Measurements from ENCODE around the gene PRKCZ.

Gene PRKCZ

DNA sequence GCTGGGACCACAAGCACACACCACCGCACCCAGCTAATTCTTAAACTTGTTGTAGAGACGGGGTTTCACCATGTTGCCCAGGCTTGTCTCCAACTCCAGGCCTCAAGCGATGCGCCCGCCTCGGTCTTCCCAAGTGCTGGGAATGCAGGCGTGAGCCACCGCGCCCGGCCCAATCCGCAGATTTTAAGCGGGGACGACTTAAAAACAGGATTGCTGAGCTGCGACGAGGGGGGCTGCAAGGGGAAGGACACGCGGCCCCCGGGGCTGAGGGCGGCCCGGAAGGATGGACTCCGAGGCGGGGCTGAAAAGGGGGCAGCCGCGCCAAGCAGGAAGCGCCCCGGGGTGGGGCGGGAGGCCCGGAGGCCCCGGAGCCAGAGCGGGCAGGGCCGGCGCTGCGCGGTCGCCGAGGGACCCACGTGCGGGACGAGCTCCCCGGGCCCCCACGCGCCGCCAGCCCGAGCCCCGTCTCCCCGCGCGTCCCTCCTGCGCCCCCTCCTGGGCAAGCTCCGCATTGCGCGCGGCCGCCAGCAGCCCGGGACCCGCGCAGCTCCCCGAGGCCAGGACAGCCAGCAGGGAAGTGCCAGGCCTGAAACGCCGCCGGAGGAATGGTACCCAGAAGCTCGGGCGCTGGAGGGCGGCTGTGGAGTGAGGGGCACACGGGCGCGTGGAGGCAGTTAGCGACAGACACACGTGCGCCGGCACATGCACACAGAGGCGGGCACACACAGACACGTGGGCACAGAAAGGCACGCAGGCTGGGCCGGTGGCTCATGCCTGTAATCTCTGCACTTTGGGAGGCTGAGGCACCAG lies 5.5 kb upstream of the PRKCZ start:
- DNase-seq (ENCODE audit: low read depth, low spot score): no peak
- H3K27ac ChIP-seq: no peak overlapping the region

DNA sequence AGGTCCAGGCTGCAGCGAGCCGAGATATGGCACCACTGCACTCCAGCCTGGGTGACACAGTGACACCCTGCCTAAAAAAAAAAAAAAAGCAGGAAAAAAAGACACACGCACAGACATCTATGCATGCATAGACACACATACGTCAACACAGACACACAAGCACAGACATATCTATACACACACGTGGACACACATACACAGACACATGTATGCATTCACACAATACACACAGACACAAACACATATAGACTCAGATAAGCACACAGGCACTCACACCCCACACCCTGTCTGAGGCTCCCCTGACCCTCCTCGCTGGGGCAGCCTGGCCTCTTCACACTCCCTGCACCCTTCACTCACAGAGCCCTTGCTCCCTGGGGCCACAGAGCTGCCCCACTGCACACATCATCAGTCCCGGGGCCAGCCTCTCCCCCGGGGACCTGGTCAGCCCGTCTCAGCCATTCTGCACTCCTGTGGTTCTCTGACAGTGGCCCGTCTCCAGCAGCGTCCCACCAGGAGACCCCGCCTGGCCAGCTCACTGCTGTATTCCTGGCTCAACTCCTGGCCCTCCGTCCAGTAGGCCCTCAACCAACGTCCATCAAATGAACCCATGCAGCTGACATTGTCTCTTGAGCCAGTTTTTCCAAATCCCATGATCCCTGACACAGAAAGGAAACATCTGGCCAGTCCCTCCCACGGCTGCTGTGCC lies 4.6 kb upstream of the PRKCZ start:
- no peak overlapping the region for H3K27ac ChIP-seq
- DNase-seq (ENCODE audit: low read depth, low spot score): no peak

DNA sequence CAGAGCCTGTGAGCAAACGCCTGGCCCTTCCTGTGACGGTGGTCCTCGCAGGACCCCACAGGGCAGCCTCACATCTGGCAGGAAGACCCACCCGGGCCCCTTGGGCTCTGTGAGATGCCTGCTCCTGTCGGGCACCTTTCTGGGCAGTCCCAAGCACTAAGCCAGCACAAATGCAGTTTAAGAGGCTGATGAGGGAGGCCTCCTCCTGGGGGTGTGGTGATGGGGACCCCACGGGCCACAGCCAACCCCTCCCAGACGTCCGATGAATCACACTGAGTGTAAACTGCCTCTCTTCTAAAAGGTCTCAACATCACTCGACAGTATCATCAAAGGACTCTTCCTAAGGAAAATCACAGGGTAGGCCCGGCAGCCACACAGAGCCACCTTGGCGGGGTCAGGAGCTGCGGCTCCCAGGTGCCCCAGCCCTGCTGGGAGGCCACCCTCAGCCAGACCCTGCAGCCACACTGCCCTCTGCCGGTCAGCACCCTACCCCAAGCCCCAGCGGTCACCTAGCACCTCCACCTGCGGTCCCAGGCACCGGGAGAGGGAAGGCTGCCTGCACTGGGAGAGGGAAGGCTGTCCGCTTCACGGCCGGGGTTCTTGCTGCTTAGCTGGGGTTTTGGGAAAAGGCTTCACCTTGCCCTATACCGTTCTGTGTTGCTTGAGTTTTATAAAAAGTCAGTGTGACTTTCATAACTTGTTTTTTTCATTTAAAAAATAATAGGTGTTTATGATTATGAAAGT lies 3.9 kb upstream of the PRKCZ start:
- no peak overlapping the region for H3K27ac ChIP-seq
- DNase-seq (ENCODE audit: low read depth, low spot score): no peak

DNA sequence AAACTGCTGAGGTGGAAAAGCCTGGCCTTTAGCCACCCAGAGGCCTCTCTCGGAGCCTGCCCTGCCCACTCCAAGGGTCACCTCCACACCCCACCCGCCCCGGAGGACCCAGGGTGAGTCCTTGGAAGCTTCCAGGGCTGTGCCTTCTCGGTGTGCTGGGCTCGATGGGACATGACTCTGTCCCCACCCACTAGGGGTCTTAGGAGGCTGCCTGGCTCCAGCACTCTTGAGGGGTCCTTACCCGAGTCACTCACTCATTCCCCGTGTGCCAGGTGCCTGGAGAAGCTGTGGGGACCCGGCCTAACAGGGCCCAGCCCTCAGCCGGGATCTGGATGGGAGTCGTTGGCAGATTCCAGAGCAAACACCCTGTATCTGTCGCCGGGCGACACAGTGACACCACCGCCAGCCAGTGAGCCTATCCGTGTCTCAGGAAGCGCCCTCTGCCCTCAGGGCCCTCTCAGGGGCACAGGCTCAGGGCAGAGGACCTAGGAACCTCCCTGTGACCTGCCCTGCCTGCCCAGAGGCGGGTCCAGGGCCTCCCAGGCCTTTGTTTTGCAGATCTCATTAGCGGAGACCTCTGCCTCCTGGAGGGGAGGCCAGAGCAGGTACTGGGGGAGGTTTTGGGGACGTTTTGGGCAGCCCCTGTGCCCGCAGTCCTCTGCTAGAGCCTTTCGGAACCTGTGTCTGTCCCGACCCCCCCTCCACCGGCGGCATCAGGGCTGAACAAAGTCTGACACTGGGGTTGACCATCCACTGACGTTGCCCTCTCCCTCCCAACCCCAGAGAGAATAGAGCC lies 3.1 kb upstream of the PRKCZ start:
- no peak for DNase-seq (ENCODE audit: low read depth, low spot score)
- H3K27ac ChIP-seq: no peak overlapping the region

DNA sequence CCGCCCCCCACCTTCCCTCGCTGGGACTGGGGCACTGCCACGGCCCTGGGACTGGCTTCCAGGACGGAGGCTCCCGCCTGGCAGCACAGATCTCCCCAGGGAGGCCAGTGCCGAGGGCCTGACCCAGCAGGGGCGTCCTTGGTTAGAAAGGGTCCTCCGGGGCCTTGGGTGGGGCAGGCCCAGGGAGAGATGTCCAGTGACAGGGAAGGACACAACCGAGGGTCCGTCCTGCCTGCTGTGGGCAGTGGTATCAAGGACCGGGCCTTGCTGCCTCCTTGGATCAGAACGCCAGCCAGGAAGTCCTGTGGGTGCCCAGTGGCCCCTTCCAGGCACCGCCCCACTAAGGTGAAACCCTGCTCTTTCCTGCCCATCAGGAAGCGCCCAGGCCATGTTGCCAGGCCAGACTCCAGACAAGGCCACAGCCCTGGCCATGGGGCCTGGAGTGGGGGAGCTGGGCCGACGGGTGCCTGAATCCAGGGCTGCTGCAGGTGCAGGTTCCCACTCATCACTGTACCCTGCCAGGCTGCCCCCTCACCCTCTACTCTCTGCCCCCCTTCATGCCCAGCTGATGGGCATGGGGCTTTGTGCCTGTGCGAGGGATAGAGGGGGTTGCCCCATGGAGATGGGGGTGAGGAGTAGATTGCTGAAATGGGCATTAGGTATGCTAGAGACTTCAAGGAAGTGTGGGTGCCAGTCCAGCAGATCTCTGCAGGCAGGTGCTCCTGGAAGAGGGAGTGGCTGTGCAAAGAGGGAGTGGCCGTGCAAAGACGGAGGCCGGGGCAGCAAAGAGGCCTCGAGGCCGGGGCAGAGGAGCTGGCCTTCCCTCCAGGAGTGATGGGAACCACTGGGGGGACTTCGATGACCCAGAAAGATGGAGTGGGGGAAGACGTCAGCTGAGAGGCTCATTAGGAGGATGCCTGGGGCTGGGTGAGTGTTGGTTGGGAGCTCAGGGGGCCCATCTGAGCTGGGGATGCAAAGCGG lies 2.2 kb upstream of the PRKCZ start:
- H3K27ac ChIP-seq: no peak overlapping the region
- no peak for DNase-seq (ENCODE audit: low read depth, low spot score)

DNA sequence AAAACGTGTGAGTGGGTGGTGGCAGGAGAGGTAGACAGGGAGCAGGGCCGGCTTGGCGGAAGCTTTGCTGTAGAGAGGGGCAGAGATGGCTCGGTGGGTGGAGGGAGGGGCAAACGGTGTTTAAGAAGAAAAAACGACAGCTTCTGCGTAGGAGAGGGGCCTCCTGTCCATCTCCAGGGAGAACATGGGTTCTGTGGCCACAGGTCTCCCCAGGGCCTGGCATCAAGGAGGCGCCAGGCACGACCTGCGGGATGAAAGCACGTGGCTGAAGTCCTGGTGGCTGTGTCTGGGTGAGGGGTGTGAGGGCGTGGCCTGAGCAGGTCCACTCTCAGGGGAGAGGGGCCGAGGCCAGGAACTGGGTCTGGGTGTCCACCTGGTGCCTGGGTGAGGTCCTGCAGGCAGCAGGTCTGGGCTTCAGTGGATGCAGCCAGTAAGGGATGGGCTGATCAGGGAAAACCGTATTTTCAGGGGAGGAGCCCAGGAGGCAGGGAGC lies 940 bp upstream of the PRKCZ start:
- H3K27ac ChIP-seq: no peak overlapping the region
- no peak for DNase-seq (ENCODE audit: low read depth, low spot score)

DNA sequence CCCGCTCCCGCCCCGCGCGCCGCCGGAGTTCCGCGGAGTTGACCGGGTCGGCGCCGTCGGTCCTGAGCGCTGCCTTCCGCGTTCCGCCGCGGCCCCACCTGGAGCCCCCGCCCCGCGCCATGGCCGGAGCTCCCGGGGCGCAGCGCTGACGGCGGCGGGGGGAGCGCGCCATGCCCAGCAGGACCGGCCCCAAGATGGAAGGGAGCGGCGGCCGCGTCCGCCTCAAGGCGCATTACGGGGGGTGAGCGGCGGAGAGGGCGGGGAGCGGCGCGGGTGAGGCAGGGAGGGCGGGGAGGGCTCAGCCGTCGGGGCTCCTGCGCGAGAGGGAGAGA lies 216 bp downstream of the PRKCZ start:
- DNase-seq (ENCODE audit: low read depth, low spot score): no peak

DNA sequence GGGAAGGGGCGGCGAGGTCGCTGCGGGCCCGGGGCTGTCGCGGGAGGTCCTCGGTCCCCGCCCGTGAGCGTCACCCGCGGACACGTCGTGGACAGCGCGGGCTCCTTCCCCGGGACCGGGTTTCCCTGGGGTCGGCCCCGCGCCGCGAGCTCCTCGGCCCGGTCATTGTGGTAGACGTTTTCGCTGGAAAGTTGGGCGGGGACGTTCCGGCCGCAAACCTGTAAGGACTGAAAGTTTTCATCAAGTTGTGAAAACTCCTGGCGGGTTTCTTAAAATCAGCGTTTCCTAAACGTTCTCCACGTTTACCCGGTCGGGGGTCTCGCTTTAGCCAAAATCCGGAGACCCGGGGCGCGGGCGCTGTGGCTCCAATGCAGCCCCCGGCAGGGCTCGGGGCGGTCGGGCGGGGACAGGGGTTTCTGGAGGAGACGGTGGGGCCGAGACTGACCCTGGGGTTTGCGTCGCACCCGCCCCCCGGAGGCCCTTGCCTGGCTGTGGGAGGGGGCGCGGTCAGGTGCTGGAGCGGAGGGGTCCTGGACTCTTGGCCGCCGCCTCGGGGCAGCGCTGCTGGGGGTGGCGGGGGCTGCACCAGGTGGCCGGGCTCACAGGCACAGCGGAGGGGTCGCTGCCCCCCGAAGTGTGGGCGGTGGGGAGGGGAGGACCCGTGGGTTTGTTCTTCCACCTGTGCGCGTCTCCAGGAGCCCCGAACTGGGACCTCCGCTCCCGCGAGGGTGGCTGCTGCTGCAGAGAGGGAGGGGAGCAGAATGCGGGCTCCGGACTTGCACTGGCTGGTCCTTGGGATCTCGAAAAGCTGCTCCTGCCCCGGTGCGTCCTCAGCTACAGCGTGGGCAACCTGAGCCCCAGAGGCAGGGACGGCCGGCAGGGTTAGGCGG lies 827 bp downstream of the PRKCZ start:
- peak overlapping the region; percentile 21 for H3K27ac ChIP-seq
- no peak for DNase-seq (ENCODE audit: low read depth, low spot score)

More for the DNA sequence above, 216 bp downstream of the PRKCZ start:
- H3K27ac ChIP-seq: peak overlapping the region; percentile 21

DNA sequence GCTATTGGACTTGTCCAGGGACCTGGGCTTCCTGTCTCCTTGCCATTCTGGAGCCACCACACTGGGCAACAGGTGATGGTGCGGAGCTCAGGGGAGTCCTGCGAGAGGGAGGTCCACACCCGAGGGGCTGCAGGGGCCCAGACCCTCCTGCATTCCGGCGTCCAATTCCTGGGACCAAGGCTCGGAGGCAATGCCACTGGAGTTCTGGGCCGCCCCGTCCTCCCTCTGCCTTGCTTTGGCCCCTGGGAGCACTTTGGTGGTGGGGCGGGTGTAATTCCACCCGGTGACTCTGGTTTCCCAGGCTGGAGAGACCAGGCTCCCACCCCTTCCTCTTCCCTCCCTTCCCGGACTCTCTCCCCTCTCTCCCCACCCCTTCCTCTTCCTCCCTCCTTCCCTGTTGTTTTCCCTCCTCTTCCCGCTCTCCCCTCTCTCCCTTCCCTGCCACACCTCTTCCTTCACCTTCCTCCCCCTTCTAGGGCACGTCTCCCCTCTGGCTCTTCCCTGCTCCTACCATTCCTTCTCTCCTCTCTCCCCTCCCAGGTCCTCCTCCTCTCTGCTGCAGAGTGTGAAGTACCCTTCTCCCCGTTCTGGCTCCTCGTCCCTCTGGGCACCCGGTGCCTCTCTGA lies 2.0 kb downstream of the PRKCZ start:
- H3K27ac ChIP-seq: no peak overlapping the region
- DNase-seq (ENCODE audit: low read depth, low spot score): no peak

DNA sequence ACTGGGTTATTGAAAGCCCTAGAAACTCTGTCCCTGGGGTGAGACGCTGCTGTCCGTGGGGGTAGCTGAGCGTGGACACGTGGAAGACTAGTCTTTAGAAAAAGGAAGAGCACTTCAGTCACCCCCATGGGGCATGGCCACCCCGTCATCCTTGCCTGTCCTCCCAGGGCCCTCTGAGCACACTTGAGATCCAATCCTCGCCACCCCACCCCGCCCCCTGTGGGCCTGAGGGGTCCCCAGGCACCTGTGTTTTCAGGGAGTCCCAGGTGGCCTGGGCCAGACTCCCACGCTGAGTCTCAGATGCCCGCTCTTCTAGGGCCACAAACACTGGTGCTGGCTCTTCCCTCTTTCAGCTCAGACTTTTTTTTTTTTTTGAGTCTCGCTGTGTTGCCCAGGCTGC lies 2.5 kb downstream of the PRKCZ start:
- no peak for DNase-seq (ENCODE audit: low read depth, low spot score)
- H3K27ac ChIP-seq: no peak overlapping the region

DNA sequence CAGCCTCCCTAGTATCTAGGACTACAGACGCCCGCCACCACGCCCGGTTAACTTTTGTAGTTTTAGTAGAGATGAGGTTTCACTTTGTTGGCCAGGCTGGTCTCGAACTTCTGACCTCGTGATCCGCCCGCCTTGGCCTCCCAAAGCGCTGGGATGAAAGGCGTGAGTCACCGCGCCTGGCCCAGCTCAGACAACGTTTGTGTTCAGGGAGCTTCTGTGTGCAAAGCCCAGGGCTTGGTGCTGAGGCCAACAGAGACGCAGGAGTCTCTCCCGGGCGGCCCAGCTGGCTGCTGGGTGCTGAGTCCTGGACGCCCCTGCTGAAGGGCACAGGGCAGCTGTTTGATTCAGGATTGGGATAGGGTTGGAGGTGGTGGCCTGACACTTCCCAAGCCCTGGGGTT lies 3.0 kb downstream of the PRKCZ start:
- no peak for DNase-seq (ENCODE audit: low read depth, low spot score)
- no peak overlapping the region for H3K27ac ChIP-seq

DNA sequence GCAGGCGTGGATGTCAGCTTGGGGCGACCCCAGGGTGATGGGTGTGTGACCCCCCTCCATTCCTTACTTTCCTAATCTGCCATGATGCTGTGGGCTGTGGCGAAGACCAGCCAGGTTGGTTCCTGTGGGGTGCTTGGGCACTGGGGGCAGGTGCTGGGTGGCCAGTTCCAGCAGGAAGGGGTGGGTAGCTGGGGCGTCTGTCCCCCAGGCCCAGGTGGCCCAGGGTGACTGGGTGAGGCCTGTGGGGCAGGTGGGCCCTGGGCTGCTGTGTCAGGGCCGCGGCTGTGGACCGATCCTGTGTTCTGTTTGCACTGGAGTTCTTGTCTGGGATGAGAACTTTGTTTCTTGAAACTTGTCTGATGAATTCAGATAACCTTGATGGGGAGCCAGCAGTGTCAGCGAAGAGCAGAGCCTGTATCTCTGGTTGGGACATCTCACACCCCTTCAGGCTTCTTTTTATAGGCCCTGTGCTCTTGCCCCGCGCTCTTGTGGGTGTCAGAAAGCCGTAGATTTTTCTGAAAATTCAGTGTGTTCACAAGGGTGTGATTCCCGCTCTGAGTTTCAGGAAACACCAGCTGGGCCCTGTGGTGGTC lies 3.7 kb downstream of the PRKCZ start:
- no peak overlapping the region for H3K27ac ChIP-seq
- no peak for DNase-seq (ENCODE audit: low read depth, low spot score)

DNA sequence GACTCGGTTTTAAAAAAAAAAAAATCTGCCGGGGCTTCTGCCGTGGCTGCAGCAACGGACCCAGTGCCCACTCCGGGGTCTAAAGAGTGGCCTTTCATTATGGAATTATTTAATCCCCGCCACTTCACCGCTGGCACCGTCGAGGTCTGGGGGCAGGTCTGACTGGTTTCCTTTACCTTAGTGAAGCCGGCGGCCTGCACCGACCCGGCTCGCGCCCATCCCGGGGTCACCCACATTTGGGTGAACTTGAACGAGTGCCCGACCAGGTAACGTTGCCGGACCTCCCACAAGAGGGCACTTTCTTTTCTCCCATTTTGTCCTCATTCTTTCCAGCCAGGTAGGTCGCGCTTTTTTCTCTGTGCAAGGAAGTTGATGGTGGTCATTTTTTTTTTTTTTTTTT lies 4.3 kb downstream of the PRKCZ start:
- no peak for DNase-seq (ENCODE audit: low read depth, low spot score)
- no peak overlapping the region for H3K27ac ChIP-seq

DNA sequence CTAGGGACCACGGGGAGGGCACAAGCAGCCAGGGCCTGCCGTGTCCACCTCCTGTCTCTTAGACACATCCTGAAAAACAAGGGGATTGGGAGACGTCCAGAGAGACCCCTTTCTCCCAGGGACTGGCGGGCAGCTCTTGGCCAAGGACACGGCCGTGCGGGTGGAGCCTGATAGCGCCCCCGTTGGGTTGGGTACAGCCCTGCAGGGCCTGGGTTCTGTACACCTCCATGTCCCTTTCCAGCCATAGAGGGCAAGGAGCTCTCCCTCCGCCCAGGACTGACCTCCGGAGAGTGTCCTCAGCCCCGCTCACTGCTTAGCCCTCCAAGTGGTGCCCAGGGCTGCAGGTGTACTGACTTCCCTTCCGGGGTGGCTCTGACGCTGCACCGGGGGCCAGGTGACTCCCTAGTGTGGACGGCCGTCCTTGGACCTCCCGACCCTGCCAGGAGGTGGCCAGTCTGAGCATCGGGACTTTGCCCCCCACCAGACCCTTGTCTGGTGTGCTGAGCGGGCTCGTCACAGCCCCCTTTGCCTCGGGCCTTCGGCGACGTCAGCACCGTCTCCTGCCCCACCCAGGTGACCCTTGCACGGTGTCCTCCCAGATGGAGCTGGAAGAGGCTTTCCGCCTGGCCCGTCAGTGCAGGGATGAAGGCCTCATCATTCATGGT lies 5.8 kb downstream of the PRKCZ start:
- no peak for DNase-seq (ENCODE audit: low read depth, low spot score)

DNA sequence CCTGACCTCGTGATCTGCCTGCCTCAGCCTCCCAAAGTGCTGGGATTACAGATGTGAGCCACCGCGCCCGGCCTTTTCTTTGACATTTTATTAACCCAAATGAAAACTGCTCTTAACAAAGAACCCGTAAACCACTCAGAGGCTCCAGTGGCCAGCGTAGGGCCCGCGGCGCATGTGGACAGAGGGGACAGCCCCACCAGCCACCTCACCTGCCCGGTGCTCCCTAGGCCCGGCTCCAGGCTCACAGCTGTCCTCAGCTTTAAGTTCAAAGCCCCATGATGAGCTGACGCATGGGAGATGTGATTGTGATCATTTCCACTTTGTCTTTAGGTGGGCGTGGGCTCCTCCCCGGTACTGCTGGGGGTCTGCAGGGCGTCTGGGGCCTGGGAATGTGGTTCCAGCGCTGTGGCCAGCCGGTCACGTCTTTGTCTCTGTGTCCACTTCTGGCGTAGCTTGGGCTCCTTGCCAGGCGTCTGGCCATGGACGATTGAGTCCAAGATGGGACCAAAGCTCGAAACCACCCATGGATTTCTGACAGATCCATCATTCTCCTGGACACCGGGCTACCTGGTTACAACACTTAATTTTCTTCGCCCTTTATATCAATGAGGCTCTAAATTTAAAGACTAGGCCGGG lies 6.9 kb downstream of the PRKCZ start:
- no peak overlapping the region for H3K27ac ChIP-seq
- DNase-seq (ENCODE audit: low read depth, low spot score): no peak

More for the DNA sequence above, 5.8 kb downstream of the PRKCZ start:
- H3K27ac ChIP-seq: no peak overlapping the region

DNA sequence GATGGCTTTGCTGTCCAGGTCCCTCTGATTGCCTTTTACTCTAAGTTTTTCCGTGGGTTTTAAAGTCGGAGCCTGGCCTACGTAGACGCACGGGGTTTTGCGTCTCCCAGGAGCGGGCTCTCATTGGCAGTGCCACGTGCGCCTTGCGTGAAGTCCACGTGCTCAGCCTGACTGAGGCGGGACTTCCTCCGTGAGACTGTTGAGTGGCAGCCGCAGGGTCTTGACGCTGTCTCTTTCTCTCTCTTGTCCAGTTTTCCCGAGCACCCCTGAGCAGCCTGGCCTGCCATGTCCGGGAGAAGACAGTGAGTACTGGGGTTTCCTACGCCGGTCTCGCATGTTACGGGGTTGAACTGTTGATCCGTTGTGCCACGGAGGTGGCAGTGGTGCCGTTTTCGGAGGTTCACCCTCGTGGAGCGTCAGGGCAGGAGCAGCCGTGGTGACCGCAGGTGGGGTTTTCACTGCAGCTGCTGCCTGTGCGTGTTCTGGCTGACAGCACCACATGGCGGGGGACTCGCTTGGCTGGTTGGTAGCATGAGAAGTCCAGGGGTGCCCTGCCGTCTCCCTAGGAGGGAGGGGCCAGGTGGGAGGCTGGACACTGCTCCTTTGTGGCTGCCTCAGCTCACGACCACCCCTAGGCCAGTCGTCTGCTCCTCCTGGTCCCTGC lies 9.2 kb downstream of the PRKCZ start:
- no peak overlapping the region for H3K27ac ChIP-seq
- no peak for DNase-seq (ENCODE audit: low read depth, low spot score)

All from epithelial cell of prostate (primary cell).